ENCODE measurements around the gene NPBWR2.

- TF ChIP-seq POLR2A (IDR thresholded peaks at IDR 0.05): no peak
- TF ChIP-seq, protein P1, sequence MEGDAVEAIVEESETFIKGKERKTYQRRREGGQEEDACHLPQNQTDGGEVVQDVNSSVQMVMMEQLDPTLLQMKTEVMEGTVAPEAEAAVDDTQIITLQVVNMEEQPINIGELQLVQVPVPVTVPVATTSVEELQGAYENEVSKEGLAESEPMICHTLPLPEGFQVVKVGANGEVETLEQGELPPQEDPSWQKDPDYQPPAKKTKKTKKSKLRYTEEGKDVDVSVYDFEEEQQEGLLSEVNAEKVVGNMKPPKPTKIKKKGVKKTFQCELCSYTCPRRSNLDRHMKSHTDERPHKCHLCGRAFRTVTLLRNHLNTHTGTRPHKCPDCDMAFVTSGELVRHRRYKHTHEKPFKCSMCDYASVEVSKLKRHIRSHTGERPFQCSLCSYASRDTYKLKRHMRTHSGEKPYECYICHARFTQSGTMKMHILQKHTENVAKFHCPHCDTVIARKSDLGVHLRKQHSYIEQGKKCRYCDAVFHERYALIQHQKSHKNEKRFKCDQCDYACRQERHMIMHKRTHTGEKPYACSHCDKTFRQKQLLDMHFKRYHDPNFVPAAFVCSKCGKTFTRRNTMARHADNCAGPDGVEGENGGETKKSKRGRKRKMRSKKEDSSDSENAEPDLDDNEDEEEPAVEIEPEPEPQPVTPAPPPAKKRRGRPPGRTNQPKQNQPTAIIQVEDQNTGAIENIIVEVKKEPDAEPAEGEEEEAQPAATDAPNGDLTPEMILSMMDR (IDR thresholded peaks at IDR 0.05): no peak
Measured at GRCh38 chr20:64108731-64109681, 1.6 kb upstream of the NPBWR2 start.

Measured in lower leg skin (tissue), 3 donors.